Measurements from ENCODE around the gene DDHD1. TPM values are rescaled to one million over a fixed set of nuclear protein-coding genes. Genes with fewer than 3 reads are reported as not detected.

DDHD1 gene
- 5.5 and 5.8 TPM in 2 replicates for total RNA-seq

DNA sequence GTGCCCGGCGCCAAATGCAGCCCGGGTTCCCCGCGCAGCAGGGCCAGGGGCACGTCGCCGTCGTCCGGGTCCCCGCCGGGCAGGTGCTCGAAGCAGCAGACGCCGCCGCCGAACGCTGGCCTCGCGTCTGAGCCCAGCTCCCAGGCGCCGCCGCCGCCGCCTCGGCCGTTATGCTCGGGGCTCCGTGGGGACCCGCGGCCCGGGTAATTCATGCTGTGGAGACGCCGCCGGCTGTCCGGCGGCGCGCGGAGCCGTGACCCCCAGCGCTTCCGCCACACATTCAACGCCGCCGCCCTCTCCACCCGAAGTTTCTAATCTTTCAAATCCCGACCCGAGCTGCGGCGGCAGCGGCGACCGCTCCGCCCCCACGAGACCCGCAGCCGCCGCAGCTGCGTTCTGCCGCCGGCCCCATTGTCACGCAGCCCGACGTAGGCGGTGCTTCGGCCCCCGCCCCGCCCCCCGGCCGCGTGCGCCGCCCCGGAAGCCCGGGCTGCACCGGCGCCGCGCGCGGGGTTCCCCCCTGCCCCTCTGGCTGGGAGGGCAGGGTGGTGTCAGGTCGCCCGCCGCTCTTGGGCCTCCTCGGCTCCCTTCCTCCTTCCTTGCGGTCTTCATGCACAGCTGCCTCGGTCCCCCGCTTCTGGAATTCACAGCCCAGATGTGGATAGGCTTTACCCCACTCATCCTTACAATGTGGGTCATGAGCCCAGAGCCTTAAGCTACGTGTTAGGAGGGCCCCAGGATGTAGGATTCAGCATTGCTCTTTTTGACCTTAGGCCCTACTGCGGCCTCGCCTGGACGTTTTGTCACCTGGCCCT, at the start of gene DDHD1:
Gene DDHD1 (minus strand): TSS at position 437 of the 815 bp plus-strand sequence. CDS start 225 bp downstream, at position 212.

Other genes starting within 250 kb of the DDHD1 start
- gene FERMT2, start 202.3 kb downstream of the DDHD1 start, total RNA-seq, result 73.2 and 74.8 TPM in 2 replicates